Parathyroid adenoma (tissue), 2 donors: ENCODE data around the gene YEATS4.

Source experiments
- H2AFZ ChIP-seq: fragments of 300-600 bp; sonication (generic); one replicate; pipeline ENCODE4 v1.7.0; 2017; ENCODE audit warnings: antibody characterized with exemption, mild to moderate bottlenecking
- H3K27ac ChIP-seq: fragments of 300-600 bp; sonication (generic); one replicate; pipeline ENCODE4 v1.7.0; 2017
- H3K27me3 ChIP-seq: fragments of 300-600 bp; sonication (generic); one replicate; pipeline ENCODE4 v1.7.0; 2017; ENCODE audit warnings: low read length; ENCODE audit not compliant: control insufficient read depth, insufficient read depth
- H3K36me3 ChIP-seq: fragments of 300-600 bp; sonication (generic); one replicate; pipeline ENCODE4 v1.7.0; 2017; ENCODE audit warnings: low read length; ENCODE audit not compliant: control insufficient read depth, insufficient read depth
- H3K4me1 ChIP-seq: fragments of 300-600 bp; sonication (generic); one replicate; pipeline ENCODE4 v1.7.0; 2017; ENCODE audit warnings: control low read depth
- H3K4me2 ChIP-seq: fragments of 300-600 bp; sonication (generic); one replicate; pipeline ENCODE4 v1.7.0; 2017; ENCODE audit warnings: low read length
- H3K4me3 ChIP-seq: fragments of 300-600 bp; sonication (generic); one replicate; pipeline ENCODE4 v1.7.0; 2017; ENCODE audit warnings: low read depth, low read length
- H3K79me2 ChIP-seq: fragments of 300-600 bp; sonication (generic); one replicate; pipeline ENCODE4 v1.7.0; 2017; ENCODE audit warnings: control low read depth
- H3K9ac ChIP-seq: fragments of 300-600 bp; sonication (generic); one replicate; pipeline ENCODE4 v1.7.0; 2017; ENCODE audit warnings: mild to moderate bottlenecking
- H3K9me3 ChIP-seq: fragments of 300-600 bp; sonication (generic); one replicate; pipeline ENCODE4 v1.7.0; 2017; ENCODE audit warnings: low read length; ENCODE audit not compliant: control insufficient read depth
- CTCF ChIP-seq: fragments of 300-600 bp; sonication (generic); IDR thresholded peaks from one replicate; pipeline ENCODE4 v1.7.0; 2017; ENCODE audit warnings: antibody characterized with exemption, mild to moderate bottlenecking
- donor health status: primary hyperparathyroidism.

Gene YEATS4

GRCh38 chr12:69330475-69331473, 28.8 kb upstream of the YEATS4 start:
- Histone ChIP-seq H3K9ac (no peak overlapping the region), H3K27me3 (no peaks in the 10 kb centered on the region), H3K4me2 (peak overlapping the region; percentile 82), H3K9me3 (no peaks in the 10 kb centered on the region), H3K36me3 (no peaks in the 10 kb centered on the region), H3K4me3 (peak overlapping the region; percentile 62), H3K79me2 (no peaks in the 10 kb centered on the region), H3K4me1 (no peaks in the 10 kb centered on the region), H3K27ac (no peak overlapping the region), H2AFZ (peak overlapping the region; percentile 53)
- no peak for TF ChIP-seq CTCF

DNA sequence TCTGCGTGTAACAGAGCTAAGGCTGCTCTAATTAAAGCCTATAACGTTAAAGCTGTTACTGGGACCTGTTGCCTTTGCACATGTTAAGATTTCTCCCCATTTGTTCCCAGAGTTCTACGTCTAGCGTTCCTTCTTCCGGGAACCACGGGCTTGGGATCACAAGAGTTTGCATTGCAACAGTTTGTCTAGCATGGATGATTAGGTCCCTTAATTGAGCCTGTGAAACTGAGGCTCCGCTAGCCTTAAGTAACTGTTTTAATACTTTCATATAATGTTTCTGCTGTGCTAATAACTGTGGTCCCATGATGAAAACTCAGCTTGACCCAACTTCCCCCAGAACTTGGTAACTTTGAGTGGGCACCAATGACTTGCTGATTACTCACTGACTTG, 28.0 kb upstream of the YEATS4 start:
- Histone ChIP-seq H3K36me3 (no peaks in the 10 kb centered on the region), H3K4me2 (peak overlapping the region; percentile 82), H3K27me3 (no peaks in the 10 kb centered on the region), H2AFZ (peak overlapping the region; percentile 53), H3K27ac (no peak overlapping the region), H3K4me3 (peak overlapping the region; percentile 62), H3K9me3 (no peaks in the 10 kb centered on the region), H3K9ac (no peak overlapping the region), H3K79me2 (no peaks in the 10 kb centered on the region), H3K4me1 (no peaks in the 10 kb centered on the region)
- TF ChIP-seq CTCF: no peak

GRCh38 chr12:69331909-69332684, 27.4 kb upstream of the YEATS4 start:
- H3K4me3 ChIP-seq: no peak overlapping the region
- H3K9ac ChIP-seq: no peak overlapping the region
- no peaks in the 10 kb centered on the region for H3K9me3 ChIP-seq
- H3K79me2 ChIP-seq: no peaks in the 10 kb centered on the region
- H3K36me3 ChIP-seq: no peaks in the 10 kb centered on the region
- no peak overlapping the region for H2AFZ ChIP-seq
- no peak overlapping the region for H3K4me2 ChIP-seq
- no peaks in the 10 kb centered on the region for H3K4me1 ChIP-seq
- no peak overlapping the region for H3K27ac ChIP-seq
- no peaks in the 10 kb centered on the region for H3K27me3 ChIP-seq
- TF ChIP-seq CTCF: no peak

DNA sequence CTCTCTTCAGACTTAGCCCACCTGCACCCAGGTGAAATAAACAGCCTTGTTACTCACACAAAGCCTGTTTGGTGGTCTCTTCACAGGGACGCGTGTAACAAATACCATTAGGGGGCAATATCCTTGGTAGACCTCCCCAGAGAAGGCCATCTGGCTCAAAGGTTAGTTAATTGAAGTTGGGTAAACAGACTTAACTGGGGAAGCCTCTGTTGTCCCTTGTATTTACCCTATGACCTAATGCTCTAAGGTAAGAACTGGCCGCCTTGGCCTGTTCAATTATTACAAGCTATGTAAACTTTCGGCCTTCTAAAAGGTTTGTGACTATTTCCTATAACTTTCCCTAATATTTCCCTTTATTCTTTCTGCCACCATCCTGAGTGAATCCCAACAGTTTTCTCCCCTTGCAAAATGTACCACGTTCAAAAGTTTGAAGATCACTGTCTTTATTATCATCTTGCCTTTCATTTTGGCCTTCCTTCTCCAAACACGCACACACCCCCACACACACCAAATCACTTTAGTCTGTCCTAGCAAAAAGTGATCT, 26.7 kb upstream of the YEATS4 start:
- Histone ChIP-seq H3K27me3 (no peaks in the 10 kb centered on the region), H3K9me3 (no peaks in the 10 kb centered on the region), H2AFZ (no peak overlapping the region), H3K4me1 (no peaks in the 10 kb centered on the region), H3K27ac (no peak overlapping the region), H3K9ac (no peak overlapping the region), H3K4me2 (no peak overlapping the region), H3K4me3 (no peak overlapping the region), H3K36me3 (no peaks in the 10 kb centered on the region), H3K79me2 (no peaks in the 10 kb centered on the region)
- TF ChIP-seq CTCF: no peak
